ENCODE data around the gene VENTX. TPM values are rescaled to one million over a fixed set of nuclear protein-coding genes. Genes with fewer than 3 reads are reported as not detected.

VENTX gene
- total RNA-seq, 1 donor from 2014 or later, result not detected

DNA sequence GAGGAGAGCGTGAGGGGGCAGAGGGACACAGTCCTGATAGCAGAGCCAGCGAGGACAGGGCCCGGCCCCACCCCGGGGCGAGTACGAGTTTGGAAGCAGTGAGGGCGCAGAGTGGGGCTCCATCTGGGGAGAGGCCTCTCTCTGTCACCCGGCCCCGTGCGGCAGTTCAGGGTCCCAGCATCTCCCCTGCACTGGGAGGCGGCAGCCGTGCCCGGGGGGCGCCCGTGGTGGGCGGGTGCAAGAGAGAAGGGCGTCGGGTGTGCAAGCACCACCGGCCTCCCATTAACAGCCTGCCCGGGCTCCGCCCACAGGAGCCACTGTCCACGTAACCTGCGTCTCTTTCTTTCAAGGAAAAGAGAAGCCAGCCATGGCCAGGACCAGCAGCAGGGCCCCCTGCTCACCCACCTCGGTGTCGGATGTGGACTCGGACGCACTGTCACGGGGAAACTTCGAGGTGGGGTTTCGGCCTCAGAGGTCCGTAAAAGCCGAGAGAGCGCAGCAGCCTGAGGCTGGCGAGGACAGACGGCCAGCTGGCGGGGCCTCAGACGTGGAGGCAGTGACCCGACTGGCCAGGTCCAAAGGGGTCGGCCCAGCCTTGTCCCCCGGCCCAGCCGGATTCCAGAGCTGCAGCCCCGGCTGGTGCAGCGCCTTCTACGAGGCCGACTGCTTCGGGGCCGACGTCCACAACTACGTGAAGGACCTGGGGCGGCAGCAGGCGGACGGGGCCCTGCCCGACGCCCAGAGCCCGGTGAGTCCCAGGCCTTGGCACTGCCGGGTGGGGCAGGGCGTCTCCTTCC lies 36.3 kb upstream of the VENTX start:
- Mint-ChIP-seq H3K36me3 (ENCODE audit: unreplicated experiment) (no peaks in the 10 kb centered on the region), H3K27me3 (ENCODE audit: unreplicated experiment) (no peaks in the 10 kb centered on the region)

DNA sequence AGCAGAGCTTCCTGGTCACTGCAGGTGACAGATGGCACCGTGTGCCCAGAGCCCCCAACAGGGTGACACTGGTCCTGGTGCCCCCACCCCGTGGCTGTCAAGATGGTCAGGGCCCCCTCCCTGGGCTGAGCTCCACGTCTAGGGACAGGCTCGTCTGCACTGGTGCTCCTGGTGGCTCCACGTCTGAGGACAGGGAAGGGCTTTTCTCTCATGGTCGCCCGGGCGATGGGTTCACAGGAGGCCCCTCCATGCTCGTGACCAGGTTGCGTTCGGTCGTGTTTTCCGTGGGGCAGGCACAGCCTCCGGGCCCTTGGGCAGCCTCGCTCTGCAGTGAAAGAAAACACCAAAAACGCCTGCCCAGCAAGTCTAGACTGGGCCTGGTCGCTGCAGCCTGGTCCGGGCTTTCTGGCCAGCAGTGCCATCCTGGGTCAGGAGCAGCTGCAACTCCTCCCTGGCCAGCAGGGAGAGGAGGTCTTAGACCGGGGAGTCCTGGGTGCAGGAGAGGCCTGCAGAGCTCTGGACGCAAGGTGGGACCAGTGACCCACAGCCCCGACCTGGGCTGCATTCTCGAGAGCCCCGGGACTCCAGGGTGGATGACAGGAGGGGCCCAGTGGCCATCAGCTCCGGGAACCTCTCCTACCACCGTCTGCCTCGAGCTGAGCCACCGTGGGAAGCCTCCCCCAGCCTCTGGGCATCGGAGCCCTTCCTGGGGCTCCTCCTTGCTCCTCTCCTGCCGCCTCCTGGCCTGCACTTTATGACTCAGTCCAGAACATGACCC lies 35.5 kb upstream of the VENTX start:
- H3K4me3 Mint-ChIP-seq (ENCODE audit: unreplicated experiment), result no peak overlapping the region
- TF ChIP-seq, protein P1, sequence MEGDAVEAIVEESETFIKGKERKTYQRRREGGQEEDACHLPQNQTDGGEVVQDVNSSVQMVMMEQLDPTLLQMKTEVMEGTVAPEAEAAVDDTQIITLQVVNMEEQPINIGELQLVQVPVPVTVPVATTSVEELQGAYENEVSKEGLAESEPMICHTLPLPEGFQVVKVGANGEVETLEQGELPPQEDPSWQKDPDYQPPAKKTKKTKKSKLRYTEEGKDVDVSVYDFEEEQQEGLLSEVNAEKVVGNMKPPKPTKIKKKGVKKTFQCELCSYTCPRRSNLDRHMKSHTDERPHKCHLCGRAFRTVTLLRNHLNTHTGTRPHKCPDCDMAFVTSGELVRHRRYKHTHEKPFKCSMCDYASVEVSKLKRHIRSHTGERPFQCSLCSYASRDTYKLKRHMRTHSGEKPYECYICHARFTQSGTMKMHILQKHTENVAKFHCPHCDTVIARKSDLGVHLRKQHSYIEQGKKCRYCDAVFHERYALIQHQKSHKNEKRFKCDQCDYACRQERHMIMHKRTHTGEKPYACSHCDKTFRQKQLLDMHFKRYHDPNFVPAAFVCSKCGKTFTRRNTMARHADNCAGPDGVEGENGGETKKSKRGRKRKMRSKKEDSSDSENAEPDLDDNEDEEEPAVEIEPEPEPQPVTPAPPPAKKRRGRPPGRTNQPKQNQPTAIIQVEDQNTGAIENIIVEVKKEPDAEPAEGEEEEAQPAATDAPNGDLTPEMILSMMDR (IDR thresholded peaks at IDR 0.05), result no peak
- DNase-seq (ENCODE audit: extremely low spot score, unreplicated experiment), result no peak
- H3K27ac Mint-ChIP-seq (ENCODE audit: unreplicated experiment), result no peak overlapping the region
- no peaks in the 10 kb centered on the region for H3K27me3 Mint-ChIP-seq (ENCODE audit: unreplicated experiment)
- H3K9me3 Mint-ChIP-seq (ENCODE audit: unreplicated experiment), result no peaks in the 10 kb centered on the region
- H3K36me3 Mint-ChIP-seq (ENCODE audit: unreplicated experiment), result no peaks in the 10 kb centered on the region
- no peaks in the 10 kb centered on the region for H3K4me1 Mint-ChIP-seq (ENCODE audit: unreplicated experiment)

More for the DNA sequence above, 36.3 kb upstream of the VENTX start:
- Mint-ChIP-seq H3K4me3 (ENCODE audit: unreplicated experiment) (no peak overlapping the region), H3K27ac (ENCODE audit: unreplicated experiment) (no peak overlapping the region), H3K9me3 (ENCODE audit: unreplicated experiment) (no peaks in the 10 kb centered on the region), H3K4me1 (ENCODE audit: unreplicated experiment) (no peaks in the 10 kb centered on the region)
- no peak for DNase-seq (ENCODE audit: extremely low spot score, unreplicated experiment)
- TF ChIP-seq, protein P1 (IDR thresholded peaks at IDR 0.05), result no peak

DNA sequence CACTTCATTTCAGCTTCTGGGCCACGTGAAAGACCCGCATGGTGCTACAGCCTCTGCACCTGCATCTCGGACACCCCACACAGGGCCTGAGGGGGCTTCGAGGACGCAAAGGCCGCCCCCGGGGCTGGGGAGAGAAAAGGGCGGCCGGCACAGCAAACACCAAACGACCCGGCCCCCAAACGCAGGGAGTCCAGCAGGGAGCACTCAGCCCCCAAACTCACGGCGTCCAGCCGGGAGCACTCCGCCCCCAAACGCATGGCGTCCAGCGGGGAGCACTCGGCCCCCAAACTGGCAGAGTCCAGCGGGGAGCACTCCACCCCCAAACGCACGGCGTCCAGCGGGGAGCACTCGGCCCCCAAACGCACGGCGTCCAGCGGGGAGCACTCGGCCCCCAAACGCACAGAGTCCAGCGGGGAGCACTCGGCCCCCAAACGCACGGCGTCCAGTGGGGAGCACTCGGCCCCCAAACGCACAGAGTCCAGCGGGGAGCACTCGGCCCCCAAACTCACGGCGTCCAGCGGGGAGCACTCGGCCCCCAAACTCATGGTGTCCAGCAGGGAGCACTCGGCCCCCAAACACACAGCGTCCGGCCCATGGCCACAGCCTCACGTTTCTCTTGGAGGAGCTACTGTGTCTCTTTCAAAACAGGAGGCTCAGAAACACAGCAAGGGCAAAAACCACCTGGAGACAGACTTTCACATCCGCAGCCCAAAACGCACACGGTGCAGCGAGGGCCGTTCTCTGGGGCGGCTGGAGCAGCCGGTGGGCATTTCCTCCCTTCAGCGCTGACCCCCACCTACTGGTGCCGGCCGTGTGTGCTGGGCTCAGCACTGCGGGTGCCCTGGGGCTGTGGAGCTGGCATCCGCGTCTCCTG lies 34.6 kb upstream of the VENTX start:
- TF ChIP-seq, protein P1 (IDR thresholded peaks at IDR 0.05), result no peak
- H3K4me1 Mint-ChIP-seq (ENCODE audit: unreplicated experiment), result no peaks in the 10 kb centered on the region
- H3K4me3 Mint-ChIP-seq (ENCODE audit: unreplicated experiment), result no peak overlapping the region
- no peaks in the 10 kb centered on the region for H3K9me3 Mint-ChIP-seq (ENCODE audit: unreplicated experiment)
- H3K36me3 Mint-ChIP-seq (ENCODE audit: unreplicated experiment), result no peaks in the 10 kb centered on the region
- H3K27me3 Mint-ChIP-seq (ENCODE audit: unreplicated experiment), result no peaks in the 10 kb centered on the region
- no peak overlapping the region for H3K27ac Mint-ChIP-seq (ENCODE audit: unreplicated experiment)
- no peak for DNase-seq (ENCODE audit: extremely low spot score, unreplicated experiment)

DNA sequence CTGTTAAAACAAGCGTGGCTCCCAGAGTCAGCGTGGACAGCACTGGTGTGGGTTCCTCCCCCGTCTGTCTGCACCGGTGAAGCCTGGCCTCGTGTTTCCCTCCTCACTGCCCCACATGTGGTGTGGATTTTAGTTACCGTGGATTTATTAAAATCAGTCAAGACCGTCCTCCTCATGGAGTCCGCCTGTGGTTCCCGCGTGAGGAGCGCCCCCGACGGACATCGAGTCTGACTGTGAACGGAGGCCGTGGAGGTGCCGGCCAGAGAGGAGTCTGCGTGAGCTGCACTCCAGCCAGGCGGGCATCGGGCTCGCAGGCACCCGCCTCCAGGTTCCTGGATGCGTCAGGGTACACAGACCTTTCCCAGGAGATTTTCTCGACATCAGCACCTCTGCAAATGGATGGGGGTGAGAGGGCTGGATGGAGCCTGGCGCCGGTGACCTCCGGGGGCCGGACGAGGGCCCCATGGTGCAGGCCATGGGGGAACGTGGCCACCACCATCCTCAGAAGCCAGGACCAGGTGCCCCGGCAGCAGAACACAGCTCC lies 33.9 kb upstream of the VENTX start:
- TF ChIP-seq, protein P1 (IDR thresholded peaks at IDR 0.05), result no peak

More for the DNA sequence above, 33.9 kb upstream of the VENTX start:
- Mint-ChIP-seq H3K4me3 (ENCODE audit: unreplicated experiment) (no peak overlapping the region), H3K4me1 (ENCODE audit: unreplicated experiment) (no peaks in the 10 kb centered on the region), H3K36me3 (ENCODE audit: unreplicated experiment) (no peaks in the 10 kb centered on the region), H3K27ac (ENCODE audit: unreplicated experiment) (no peak overlapping the region), H3K9me3 (ENCODE audit: unreplicated experiment) (no peaks in the 10 kb centered on the region), H3K27me3 (ENCODE audit: unreplicated experiment) (no peaks in the 10 kb centered on the region)
- DNase-seq (ENCODE audit: extremely low spot score, unreplicated experiment), result no peak

All from osteocyte (in vitro differentiated cells).